WTC11 (cell line): ENCODE results near the gene SLC10A3. TPM values are rescaled to one million over a fixed set of nuclear protein-coding genes. Genes with fewer than 3 reads are reported as not detected.

Experiments used
- ATAC-seq: fragments of 200-7000 bp; cut with Tn5 transposase; 2 replicates; pipeline ENCODE4 v1.10.0; 2021; ENCODE audit warnings: mild to moderate bottlenecking, moderate library complexity
- CTCF ChIA-PET: fragments of 300-600 bp; sonication (Branson Sonifier 250); formaldehyde crosslinking; loops from one replicate; lab custom pipeline; 2021; ENCODE audit warnings: antibody characterized with exemption; lab: Charles Lee
- POLR2A ChIA-PET: fragments of 350-600 bp; sonication (Branson Sonifier 250); formaldehyde crosslinking; loops from one replicate; lab custom pipeline; 2021; ENCODE audit warnings: antibody characterized with exemption; lab: Charles Lee
- DNase-seq: peaks from one replicate; pipeline ENCODE4 v3.0.0; 2021; ENCODE audit warnings: low spot score
- H3K27ac Mint-ChIP-seq: 2 replicates; pipeline ENCODE4 v1.8.0; 2021; ENCODE audit warnings: mixed read lengths
- H3K27me3 Mint-ChIP-seq: 2 replicates; pipeline ENCODE4 v1.8.0; 2021; ENCODE audit warnings: low read depth, mild to moderate bottlenecking, moderate library complexity, mixed read lengths
- H3K36me3 Mint-ChIP-seq: 2 replicates; pipeline ENCODE4 v1.8.0; 2021; ENCODE audit warnings: mixed read lengths
- H3K4me1 Mint-ChIP-seq: 2 replicates; pipeline ENCODE4 v1.8.0; 2022; ENCODE audit warnings: mixed read lengths
- H3K4me3 Mint-ChIP-seq: 2 replicates; pipeline ENCODE4 v1.8.0; 2021; ENCODE audit warnings: mild to moderate bottlenecking, moderate library complexity, mixed read lengths
- H3K9me3 Mint-ChIP-seq: 2 replicates; pipeline ENCODE4 v1.8.0; 2021; ENCODE audit warnings: mixed read lengths
- ATF6 ChIP-seq: sonication (generic); formaldehyde crosslinking; IDR thresholded peaks from 2 replicates; pipeline ENCODE4 v1.8.1; 2023; ENCODE audit warnings: mild to moderate bottlenecking, missing genetic modification reagents
- CREM ChIP-seq: sonication (generic); formaldehyde crosslinking; IDR thresholded peaks from 2 replicates; pipeline ENCODE4 v1.8.1; 2022; ENCODE audit warnings: mild to moderate bottlenecking, missing genetic modification reagents, moderate library complexity
- FOXJ3 ChIP-seq: sonication (generic); formaldehyde crosslinking; IDR thresholded peaks from 2 replicates; pipeline ENCODE4 v1.9.0; 2021; ENCODE audit warnings: missing genetic modification reagents, mild to moderate bottlenecking, borderline replicate concordance
- FOXK1 ChIP-seq: sonication (generic); formaldehyde crosslinking; IDR thresholded peaks from 2 replicates; pipeline ENCODE4 v1.8.0; 2022; ENCODE audit warnings: mild to moderate bottlenecking, moderate library complexity, missing genetic modification reagents
- GTF2I ChIP-seq: fragments of 250-450 bp; sonication (Bioruptor Pico); conservative IDR thresholded peaks from 2 replicates; pipeline ENCODE4 v1.4.0; 2021; ENCODE audit warnings: mild to moderate bottlenecking
- KAT7 ChIP-seq: sonication (generic); formaldehyde crosslinking; IDR thresholded peaks from 2 replicates; pipeline ENCODE4 v1.8.1; 2023; ENCODE audit warnings: missing genetic modification reagents, mild to moderate bottlenecking, borderline replicate concordance
- PRRX2 ChIP-seq: fragments of 250-450 bp; sonication (Bioruptor Pico); IDR thresholded peaks from 2 replicates; pipeline ENCODE4 v1.8.0; 2021; ENCODE audit warnings: mild to moderate bottlenecking
- RORB ChIP-seq: fragments of 250-450 bp; sonication (Bioruptor Pico); IDR thresholded peaks from 2 replicates; pipeline ENCODE4 v1.9.0; 2021; ENCODE audit warnings: mild to moderate bottlenecking
- microRNA-seq: library from miRNA; unstranded; fragments of <30 nt; microRNA quantifications from one replicate; pipeline ENCODE4 v1.2.0, GENCODE V29; 2022; ENCODE audit warnings: borderline number of aligned reads
- total RNA-seq: library from RNA; stranded (reverse); gene quantifications from 3 replicates; pipeline ENCODE4 v1.2.3, GENCODE V29; 2021
- TF ChIP-seq, protein P1 (sequence below): sonication (generic); formaldehyde crosslinking; IDR thresholded peaks from 2 replicates; pipeline ENCODE4 v1.8.0; 2022; ENCODE audit warnings: mild to moderate bottlenecking, missing genetic modification reagents
- TF ChIP-seq, protein P2 (sequence below): sonication (generic); formaldehyde crosslinking; conservative IDR thresholded peaks from 2 replicates; pipeline ENCODE4 v1.8.1; 2022; ENCODE audit warnings: mild to moderate bottlenecking, missing genetic modification reagents

The SLC10A3 gene
- total RNA-seq, 1 experiment from 2014 or later: 9.8 TPM

DNA sequence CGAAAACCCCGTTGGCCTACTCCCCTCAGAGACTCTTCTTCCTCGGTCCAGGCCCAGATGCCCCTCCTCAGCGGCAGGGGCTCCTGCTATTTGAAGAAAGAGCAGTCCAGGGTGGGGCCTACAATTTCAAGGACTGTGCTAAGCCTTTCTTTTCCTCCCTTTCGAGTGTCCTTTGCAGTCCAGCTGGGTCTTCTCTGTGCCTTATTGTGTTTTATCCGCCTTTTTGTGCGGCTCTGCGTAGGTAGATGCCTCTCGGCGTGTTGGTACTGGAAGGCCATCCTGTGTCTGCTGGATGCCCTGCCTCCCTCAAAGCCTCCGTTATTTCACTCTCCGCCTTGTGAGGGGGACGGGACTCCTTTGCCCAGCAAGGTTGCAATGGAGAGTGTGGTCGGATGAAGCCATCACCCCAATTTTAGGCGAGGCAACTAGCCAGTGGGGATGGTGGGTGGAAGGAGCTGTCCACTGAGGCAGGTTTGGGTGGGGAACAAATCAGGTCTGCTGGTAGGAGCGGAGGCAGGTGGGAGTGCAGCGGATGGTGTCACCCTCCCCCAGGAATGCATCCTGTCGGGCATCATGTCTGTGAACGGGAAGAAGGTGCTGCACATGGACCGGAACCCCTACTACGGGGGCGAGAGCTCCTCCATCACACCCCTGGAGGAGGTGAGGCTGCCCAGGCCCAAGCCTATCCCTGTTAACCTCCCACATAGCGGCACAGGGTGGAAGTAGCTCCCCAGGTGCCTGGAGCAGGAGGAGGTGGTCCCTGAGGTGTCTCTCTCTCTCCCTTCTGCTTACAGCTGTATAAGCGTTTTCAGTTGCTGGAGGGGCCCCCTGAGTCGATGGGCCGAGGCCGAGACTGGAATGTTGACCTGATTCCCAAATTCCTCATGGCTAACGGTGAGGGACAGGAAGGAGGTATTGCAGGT, 52.2 kb downstream of the SLC10A3 start:
- Mint-ChIP-seq H3K9me3 (no peaks in the 10 kb centered on the region), H3K4me1 (peaks cover 12% of the 10 kb centered on the region), H3K27me3 (no peaks in the 10 kb centered on the region), H3K4me3 (peak overlapping the region; percentile 83), H3K27ac (peak overlapping the region; percentile 23; the same call in 1 of the 2 replicates), H3K36me3 (peaks cover 17% of the 10 kb centered on the region)
- TF ChIP-seq PRRX2 (CRISPR knock-in tag) (no peak), CREM (no peak), KAT7 (CRISPR knock-in tag) (no peak), ATF6 (CRISPR knock-in tag) (no peak), RORB (CRISPR knock-in tag) (no peak), FOXK1 (CRISPR knock-in tag) (no peak), GTF2I (CRISPR knock-in tag) (no peak), FOXJ3 (CRISPR knock-in tag) (no peak)
- TF ChIP-seq, protein P1, sequence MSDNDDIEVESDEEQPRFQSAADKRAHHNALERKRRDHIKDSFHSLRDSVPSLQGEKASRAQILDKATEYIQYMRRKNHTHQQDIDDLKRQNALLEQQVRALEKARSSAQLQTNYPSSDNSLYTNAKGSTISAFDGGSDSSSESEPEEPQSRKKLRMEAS (CRISPR knock-in tag): no peak
- TF ChIP-seq, protein P2, sequence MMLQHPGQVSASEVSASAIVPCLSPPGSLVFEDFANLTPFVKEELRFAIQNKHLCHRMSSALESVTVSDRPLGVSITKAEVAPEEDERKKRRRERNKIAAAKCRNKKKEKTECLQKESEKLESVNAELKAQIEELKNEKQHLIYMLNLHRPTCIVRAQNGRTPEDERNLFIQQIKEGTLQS (CRISPR knock-in tag): no peak
- ChIA-PET CTCF (no interaction called here), POLR2A (interaction anchor here (1.0 kb wide), 1 partner anchor 40 kb away, joined by 3 read pairs; the partner anchor contains the start of gene LAGE3)
- ATAC-seq (no peak), DNase-seq (no peak)

Small RNA genes lying within 50 kb of the gene (microRNA-seq; reads per million reads assigned to microRNA genes)
- 4.2 reads per million, percentile 9 among the genes with 10 or more reads in this experiment for gene MIR6858

Other genes with a start within 250 kb of the SLC10A3 start
- not detected in 3 replicates for gene OPN1MW3, start 233.0 kb downstream of the SLC10A3 start, total RNA-seq
- gene TEX28, start 195.5 kb downstream of the SLC10A3 start, total RNA-seq: not detected in 3 replicates
- 0.46 to 0.53 TPM in 2 of 3 replicates, not detected in the other for gene TKTL1, start 194.8 kb downstream of the SLC10A3 start, total RNA-seq
- gene FLNA, start 116.0 kb downstream of the SLC10A3 start, total RNA-seq: 914 to 1,017 TPM (median 992 TPM) in 3 replicates
- 69.8 to 78.3 TPM (median 72.7 TPM) in 3 replicates for gene EMD, start 111.3 kb downstream of the SLC10A3 start, total RNA-seq
- gene RPL10, start 92.3 kb downstream of the SLC10A3 start, total RNA-seq: 2,241 to 2,474 TPM (median 2,438 TPM) in 3 replicates
- gene DNASE1L1, start 81.4 kb downstream of the SLC10A3 start, total RNA-seq: 16.2 to 21.6 TPM (median 21.2 TPM) in 3 replicates
- 43.5 to 48.6 TPM (median 44.5 TPM) in 3 replicates for gene TAFAZZIN, start 79.1 kb downstream of the SLC10A3 start, total RNA-seq
- gene ATP6AP1, start 62.0 kb downstream of the SLC10A3 start, total RNA-seq: 43.9 to 46.0 TPM (median 44.8 TPM) in 3 replicates
- gene GDI1, start 53.5 kb downstream of the SLC10A3 start, total RNA-seq: 106 to 108 TPM (median 108 TPM) in 3 replicates
- gene FAM50A, start 46.5 kb downstream of the SLC10A3 start, total RNA-seq: 50.2 to 51.8 TPM (median 51.1 TPM) in 3 replicates
- gene PLXNA3, start 32.3 kb downstream of the SLC10A3 start, total RNA-seq: 26.6 to 33.1 TPM (median 31.4 TPM) in 3 replicates
- 46.1 to 52.1 TPM (median 50.2 TPM) in 3 replicates for gene LAGE3, start 11.3 kb downstream of the SLC10A3 start, total RNA-seq
- 34.0 to 34.7 TPM (median 34.1 TPM) in 3 replicates for gene UBL4A, start 4.0 kb downstream of the SLC10A3 start, total RNA-seq
- gene FAM3A, start 25.6 kb upstream of the SLC10A3 start, total RNA-seq: 23.5 to 26.5 TPM (median 25.0 TPM) in 3 replicates
- 64.7 to 72.8 TPM (median 66.0 TPM) in 3 replicates for gene G6PD, start 56.2 kb upstream of the SLC10A3 start, total RNA-seq
- 20.0 to 29.1 TPM (median 22.1 TPM) in 3 replicates for gene IKBKG, start 57.0 kb upstream of the SLC10A3 start, total RNA-seq
- gene CTAG1A, start 94.5 kb upstream of the SLC10A3 start, total RNA-seq: not detected in 3 replicates
- not detected in 3 replicates for gene CTAG1B, start 128.7 kb upstream of the SLC10A3 start, total RNA-seq
- gene CTAG2, start 162.9 kb upstream of the SLC10A3 start, total RNA-seq: not detected in 3 replicates